NCI-H748 (cell line): ENCODE results near the gene BHLHE23.

Source experiments
- DNase-seq: peaks from one replicate; lab custom pipeline; 2025; ENCODE audit not compliant: unreplicated experiment; lab: John Stamatoyannopoulos, UW

The BHLHE23 gene

DNA sequence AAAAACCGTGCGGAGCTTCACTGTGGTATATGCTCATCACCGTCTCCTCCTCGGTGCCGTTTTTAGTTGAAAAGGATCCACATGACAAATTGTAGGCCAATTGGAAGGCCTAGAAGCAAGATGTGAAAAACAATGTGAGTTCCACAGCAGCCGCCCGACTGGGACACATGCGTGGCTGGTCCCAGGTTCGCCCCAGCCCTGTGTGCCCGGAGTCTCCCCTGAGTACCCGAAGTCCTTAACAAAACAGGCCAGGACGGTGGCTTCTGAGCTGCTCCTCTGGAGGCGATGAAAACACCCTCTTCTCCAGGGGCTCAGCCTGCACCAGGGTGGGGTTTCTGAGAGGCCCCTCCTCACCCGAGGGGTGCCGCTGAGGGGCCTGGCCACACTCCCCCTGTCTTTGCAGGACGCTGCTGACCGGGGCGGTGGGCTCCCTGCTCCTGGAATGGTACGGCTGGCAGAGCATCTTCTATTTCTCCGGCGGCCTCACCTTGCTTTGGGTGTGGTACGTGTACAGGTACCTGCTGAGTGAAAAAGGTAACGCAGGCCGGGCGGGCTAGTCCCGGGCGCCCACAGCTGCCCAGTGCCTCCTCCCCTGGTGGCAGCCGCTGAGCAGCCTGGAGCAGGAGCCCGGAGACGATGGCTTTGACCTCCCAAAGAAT lies 44.4 kb downstream of the BHLHE23 start:
- no peak for DNase-seq

DNA sequence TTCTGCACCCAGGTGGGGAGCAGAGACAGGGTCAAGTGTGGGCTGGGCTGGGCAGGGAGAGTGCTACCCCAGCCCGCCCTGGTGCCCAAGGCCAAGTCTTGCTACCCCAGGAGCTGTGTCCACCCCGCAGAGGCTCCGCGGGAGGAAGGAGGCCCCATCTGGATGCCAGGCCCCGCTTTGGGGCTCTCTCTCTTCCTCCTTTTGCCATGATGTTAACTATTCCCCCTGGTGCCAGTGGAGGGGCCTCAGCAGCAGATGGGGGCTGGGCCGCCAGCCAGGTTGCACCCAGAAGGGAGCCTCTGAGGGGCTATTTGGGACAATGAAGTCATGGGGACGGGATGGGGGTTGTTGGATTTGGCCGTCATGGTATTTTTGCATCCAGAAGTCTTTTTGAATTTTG lies 45.0 kb downstream of the BHLHE23 start:
- DNase-seq, result no peak

DNA sequence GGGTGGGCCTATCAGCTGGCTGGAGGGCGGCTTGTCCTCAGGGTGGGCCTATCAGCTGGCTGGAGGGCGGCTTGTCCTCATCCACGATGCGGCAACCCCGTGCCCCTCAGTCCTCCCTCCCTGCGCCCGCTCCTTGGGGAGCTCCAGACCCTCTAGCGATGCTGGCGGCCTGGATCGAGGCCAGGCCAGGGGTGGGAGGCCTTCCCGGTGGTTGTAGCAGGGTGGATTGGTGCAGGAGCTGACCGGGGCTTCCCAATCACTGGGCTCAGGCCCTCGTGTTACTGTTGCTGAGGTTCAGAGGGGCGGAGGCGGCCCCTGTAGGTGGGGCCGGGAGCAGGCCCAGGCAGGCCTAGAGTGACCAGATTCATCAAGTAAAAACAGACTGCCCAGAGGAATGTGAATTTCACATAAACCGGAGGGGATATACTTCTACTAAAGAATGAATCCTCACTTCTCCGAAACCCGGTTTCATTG lies 45.4 kb downstream of the BHLHE23 start:
- peak; percentile 56 for DNase-seq

DNA sequence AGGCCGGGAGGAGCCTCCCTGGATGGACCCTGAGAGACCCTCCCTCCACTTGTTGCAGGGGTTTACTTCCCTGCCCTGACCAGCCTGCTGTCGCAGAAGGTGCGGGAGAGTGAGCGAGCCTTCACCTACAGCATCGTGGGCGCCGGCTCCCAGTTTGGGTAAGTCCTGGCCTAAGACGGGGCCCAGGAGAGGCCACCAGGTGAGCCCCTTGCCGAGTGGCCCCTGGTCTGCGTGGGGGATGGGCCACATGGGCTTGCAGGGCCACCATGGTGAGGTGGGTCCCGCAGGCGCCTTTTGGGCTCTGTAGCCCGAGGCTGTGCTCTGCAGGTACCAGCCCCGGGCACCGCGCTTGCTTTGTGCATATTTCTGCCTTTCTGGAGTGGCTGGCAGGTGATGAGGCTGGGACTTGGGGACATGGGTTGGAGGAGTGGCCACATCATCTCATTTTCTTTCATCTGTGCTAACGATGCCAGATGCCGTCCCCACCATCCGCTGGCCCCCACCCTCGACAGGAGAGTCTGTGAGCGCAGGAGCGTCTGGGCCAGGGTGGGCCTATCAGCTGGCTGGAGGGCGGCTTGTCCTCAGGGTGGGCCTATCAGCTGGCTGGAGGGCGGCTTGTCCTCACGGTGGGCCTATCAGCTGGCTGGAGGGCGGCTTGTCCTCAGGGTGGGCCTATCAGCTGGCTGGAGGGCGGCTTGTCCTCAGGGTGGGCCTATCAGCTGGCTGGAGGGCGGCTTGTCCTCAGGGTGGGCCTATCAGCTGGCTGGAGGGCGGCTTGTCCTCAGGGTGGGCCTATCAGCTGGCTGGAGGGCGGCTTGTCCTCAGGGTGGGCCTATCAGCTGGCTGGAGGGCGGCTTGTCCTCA lies 46.1 kb downstream of the BHLHE23 start:
- peak; percentile 80 for DNase-seq

DNA sequence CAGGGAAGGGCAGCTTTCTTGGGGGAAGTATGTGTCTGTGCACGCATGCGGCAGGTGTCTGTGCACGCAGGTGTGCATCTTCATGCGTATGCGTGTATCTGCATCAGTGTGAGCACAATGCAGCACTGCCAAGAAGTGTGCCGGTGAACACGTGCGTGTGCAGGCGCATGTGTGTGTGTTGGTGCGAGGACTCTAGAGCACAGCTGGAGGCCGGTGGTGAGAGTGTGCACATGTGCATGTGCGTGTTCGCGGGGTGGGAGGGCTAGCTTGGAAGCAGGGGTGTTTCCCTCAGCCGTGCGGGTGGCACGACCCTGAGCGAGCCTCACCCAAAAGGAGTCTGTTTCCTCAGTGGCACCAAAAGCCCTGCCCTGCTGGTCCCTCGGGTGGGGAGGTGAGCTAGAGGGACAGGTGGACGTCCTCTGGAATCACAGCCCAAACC lies 46.7 kb downstream of the BHLHE23 start:
- no peak for DNase-seq

DNA sequence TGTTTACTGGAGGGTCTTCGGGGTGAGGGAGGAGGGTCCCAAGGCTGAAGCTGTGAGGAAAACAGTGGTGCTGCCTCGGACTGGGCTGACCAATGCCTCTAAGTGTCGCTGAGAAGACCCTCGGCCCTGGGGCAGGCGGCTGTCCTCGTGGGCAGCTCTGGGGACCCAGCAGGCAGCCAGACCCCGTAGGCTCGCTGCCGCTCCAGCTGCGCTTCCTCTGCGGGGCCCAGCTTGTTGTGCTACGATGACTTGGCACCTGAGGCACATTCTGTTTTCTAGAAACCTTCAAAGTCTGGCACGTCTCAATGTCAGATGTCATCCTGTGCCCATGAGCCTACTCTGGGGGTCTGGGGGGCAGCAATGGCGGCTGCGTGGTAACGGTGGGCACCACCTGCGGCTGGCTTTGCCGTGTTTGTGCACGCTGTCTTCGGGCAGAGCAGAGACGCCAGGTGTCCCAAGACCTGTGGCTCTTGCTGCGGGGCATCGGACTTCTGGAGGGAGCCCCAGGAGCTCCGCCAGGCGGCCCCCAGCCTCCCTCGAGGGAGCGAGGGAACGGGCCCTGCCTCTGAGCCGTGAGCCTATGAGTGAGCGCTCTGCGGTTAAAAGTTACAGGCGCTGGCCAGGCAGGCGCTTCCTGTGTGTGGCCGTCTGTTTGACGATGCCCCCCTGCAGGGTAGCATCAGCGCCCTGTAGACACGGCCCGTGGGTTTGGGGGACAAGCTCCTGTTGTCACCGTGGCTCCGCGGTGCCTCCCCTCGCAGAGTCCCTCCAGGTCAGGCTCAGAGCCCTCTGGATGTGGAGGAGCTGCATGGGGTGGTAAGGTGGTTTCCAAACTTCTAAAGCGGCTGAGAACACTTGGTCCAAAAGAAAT lies 47.4 kb downstream of the BHLHE23 start:
- DNase-seq, result no peak

DNA sequence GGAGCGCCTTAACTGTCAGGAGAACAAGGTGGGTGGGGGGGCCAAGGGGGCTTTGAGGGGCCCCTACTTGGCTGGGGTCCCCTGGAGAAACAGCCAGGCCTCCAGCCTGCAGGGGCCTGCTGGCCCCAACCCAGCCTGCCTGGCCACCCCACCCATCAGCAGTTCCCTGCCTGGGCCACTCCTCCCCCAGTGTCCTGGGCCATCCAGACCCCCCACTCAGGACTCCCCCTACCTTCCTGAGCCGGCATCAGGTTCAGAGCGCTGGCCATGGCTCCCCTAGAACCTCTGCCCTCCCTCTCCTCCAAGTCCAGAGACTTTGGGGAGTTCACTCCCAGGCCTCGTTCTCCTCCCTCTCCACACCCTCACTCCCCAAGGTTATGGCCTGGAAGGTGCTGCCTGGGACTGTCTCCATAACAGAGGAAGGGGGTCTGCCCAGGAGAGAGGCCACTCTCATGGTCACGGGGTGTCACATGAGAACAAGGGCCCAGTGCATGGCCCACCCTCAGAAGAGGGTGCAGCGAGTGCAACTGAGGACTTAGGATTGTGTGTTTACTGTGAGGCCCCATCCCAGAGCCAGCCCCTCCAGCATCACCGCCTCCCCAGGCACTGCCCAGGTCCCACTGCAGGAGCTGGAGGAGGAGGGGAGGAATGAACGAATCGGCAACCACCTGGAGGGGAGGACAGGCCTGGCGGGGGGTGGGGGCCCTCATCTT lies 48.2 kb downstream of the BHLHE23 start:
- DNase-seq, result no peak

DNA sequence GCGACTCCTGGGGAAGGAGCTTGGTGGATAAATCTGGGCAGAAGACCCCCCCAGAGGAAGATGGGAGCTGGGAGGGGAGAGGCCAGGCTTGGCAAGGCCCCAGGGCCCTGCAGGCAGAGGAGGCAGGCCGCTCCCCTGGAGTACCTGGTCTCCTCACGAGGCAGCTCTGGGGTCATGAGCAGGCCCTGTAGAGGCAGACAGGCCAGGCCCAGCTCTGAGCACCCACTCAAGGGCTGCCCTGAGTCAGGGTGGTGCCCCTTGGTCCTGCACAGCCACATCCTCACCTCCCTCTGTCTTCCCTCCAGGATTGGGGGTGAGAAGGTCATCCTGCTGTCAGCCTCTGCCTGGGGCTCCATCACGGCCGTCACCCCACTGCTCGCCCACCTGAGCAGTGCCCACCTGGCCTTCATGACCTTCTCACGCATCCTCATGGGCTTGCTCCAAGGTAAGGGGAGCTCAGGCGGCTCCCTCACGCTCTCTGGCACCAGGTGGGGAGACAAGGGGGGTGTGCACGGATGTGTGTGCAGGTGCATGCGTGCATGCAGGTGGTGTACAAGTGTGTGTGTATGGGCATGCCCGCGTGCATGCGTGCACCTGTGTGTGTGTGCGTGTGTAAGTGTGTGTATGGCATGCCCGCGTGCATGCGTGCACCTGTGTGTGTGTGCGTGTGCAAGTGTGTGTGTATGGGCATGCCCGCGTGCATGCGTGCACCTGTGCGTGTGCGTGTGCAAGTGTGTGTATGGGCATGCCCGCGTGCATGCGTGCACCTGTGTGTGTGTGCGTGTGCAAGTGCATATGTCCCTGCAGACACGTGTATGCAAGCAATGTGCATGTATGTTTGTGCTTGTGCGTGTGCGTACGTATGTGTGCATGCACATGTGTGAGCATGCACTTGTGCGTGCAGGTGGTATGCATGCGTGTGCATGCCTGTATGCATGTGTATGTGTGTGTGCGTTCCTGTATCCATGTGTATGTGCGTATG lies 49.3 kb downstream of the BHLHE23 start:
- no peak for DNase-seq

DNA sequence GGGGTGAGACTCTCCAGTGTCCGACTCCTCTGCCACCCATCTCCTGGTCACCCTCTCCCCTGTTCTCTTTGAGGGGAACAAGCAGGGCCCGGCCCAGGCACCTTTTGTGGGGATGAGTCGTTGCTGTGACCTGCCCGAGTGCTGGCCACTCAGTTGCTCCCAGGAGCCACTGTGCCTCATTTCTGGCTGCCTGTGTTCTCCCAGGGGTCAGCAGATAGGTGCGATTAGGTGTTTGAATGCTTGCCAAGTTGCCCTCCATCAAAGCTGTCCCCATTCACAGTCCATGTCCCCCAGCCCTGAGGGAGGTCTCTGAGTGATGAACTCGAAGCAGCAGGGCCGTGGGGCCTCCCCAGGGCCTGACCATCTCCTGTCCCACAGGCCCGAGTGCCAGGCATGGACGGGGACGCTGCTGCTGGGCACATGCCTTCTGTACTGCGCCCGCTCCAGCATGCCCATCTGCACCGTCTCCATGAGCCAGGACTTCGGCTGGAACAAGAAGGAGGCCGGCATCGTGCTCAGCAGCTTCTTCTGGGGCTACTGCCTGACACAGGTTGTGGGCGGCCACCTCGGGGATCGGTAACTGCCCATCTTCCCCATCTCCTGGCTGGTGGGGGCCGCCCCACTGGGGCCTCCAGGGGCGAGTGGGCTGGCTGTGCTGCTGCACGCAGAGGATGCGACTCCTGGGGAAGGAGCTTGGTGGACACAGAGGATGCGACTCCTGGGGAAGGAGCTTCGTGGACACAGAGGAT lies 50.2 kb downstream of the BHLHE23 start:
- no peak for DNase-seq
